ENCODE data around the gene EVC2. TPM values are rescaled to one million over a fixed set of nuclear protein-coding genes. Genes with fewer than 3 reads are reported as not detected.

The EVC2 gene
- total RNA-seq, 3 donors from 2014 or later (not counting 1 experiment from before 2014, with no cell fraction given), result 0.20 to 2.6 (median 1.5) TPM

- Histone ChIP-seq H3K9me3 (ENCODE audit: control insufficient read depth, insufficient read depth, low read length) (no peaks in the 10 kb centered on the region), H3K4me3 (ENCODE audit: low read length) (no peak overlapping the region), H3K36me3 (ENCODE audit: control insufficient read depth, insufficient read depth, low read length) (no peaks in the 10 kb centered on the region), H3K27ac (ENCODE audit: low read length) (no peak overlapping the region), H3K27me3 (ENCODE audit: control insufficient read depth, insufficient read depth, low read length) (no peaks in the 10 kb centered on the region), H3K4me1 (ENCODE audit: control insufficient read depth, insufficient read depth, low read length) (no peaks in the 10 kb centered on the region)
- no peak overlapping the region for H3K4me3 Mint-ChIP-seq
- DNase-seq (no peak), ATAC-seq (no peak)
- intact Hi-C loops (cut with micrococcal nuclease), result no loop called here
- no peaks in the 10 kb centered on the region for H3K4me1 Mint-ChIP-seq
- 77% methylated on average over 7 of the region's 7 CpGs for WGBS (ENCODE audit: insufficient coverage)
- no peaks in the 10 kb centered on the region for H3K36me3 Mint-ChIP-seq
- no peaks in the 10 kb centered on the region for H3K9me3 Mint-ChIP-seq
- TF ChIP-seq CTCF (IDR thresholded peaks at IDR 0.05), result no peak
- H3K27me3 Mint-ChIP-seq (ENCODE audit: low read depth in 2 of 2), result peaks cover 0 to 3% of the 10 kb centered on the region in 2 donors
- H3K27ac Mint-ChIP-seq, result no peak overlapping the region
Observed at GRCh38 chr4:5724377-5724776, 16.0 kb upstream of the EVC2 start.

GRCh38 chr4:5722328-5722727 lies 14.0 kb upstream of the EVC2 start:
- no peak overlapping the region for H3K27ac Mint-ChIP-seq
- Histone ChIP-seq H3K9me3 (ENCODE audit: control insufficient read depth, insufficient read depth, low read length) (no peaks in the 10 kb centered on the region), H3K4me3 (ENCODE audit: low read length) (no peak overlapping the region), H3K27ac (ENCODE audit: low read length) (no peak overlapping the region), H3K4me1 (ENCODE audit: control insufficient read depth, insufficient read depth, low read length) (no peaks in the 10 kb centered on the region), H3K36me3 (ENCODE audit: control insufficient read depth, insufficient read depth, low read length) (no peaks in the 10 kb centered on the region), H3K27me3 (ENCODE audit: control insufficient read depth, insufficient read depth, low read length) (no peaks in the 10 kb centered on the region)
- no peaks in the 10 kb centered on the region for H3K36me3 Mint-ChIP-seq
- no peaks in the 10 kb centered on the region for H3K4me1 Mint-ChIP-seq
- no peak for ATAC-seq
- no peak overlapping the region for H3K4me3 Mint-ChIP-seq
- TF ChIP-seq CTCF (IDR thresholded peaks at IDR 0.05), result no peak
- WGBS (ENCODE audit: insufficient coverage), result 66% methylated on average over 2 of the region's 4 CpGs
- intact Hi-C loops (cut with micrococcal nuclease), result no loop called here
- no peak for DNase-seq
- no peaks in the 10 kb centered on the region for H3K9me3 Mint-ChIP-seq
- H3K27me3 Mint-ChIP-seq (ENCODE audit: low read depth in 2 of 2), result peaks cover 6 to 14% of the 10 kb centered on the region in 2 donors

- Histone ChIP-seq H3K27me3 (ENCODE audit: control insufficient read depth, insufficient read depth, low read length) (no peaks in the 10 kb centered on the region), H3K9me3 (ENCODE audit: control insufficient read depth, insufficient read depth, low read length) (no peaks in the 10 kb centered on the region), H3K4me3 (ENCODE audit: low read length) (no peak overlapping the region), H3K4me1 (ENCODE audit: control insufficient read depth, insufficient read depth, low read length) (no peaks in the 10 kb centered on the region), H3K27ac (ENCODE audit: low read length) (no peak overlapping the region), H3K36me3 (ENCODE audit: control insufficient read depth, insufficient read depth, low read length) (no peaks in the 10 kb centered on the region)
- Mint-ChIP-seq H3K9me3 (no peaks in the 10 kb centered on the region), H3K36me3 (no peaks in the 10 kb centered on the region), H3K4me1 (no peaks in the 10 kb centered on the region), H3K27ac (no peak overlapping the region), H3K27me3 (ENCODE audit: low read depth in 2 of 2) (peaks cover 6 to 18% of the 10 kb centered on the region in 2 donors), H3K4me3 (no peak overlapping the region)
- ATAC-seq (no peak), DNase-seq (no peak)
- no peak for TF ChIP-seq CTCF (IDR thresholded peaks at IDR 0.05)
- intact Hi-C loops (cut with micrococcal nuclease), result no loop called here
- WGBS (ENCODE audit: insufficient coverage), result 86% methylated on average over 5 of the region's 5 CpGs
Observed at GRCh38 chr4:5721923-5722322, 13.6 kb upstream of the EVC2 start.

GRCh38 chr4:5720980-5721379 lies 12.6 kb upstream of the EVC2 start:
- Mint-ChIP-seq H3K27me3 (ENCODE audit: low read depth in 2 of 2) (peaks cover 6 to 20% of the 10 kb centered on the region in 2 donors), H3K4me3 (no peak overlapping the region), H3K27ac (no peak overlapping the region), H3K4me1 (no peaks in the 10 kb centered on the region), H3K36me3 (no peaks in the 10 kb centered on the region), H3K9me3 (no peaks in the 10 kb centered on the region)
- Histone ChIP-seq H3K9me3 (ENCODE audit: control insufficient read depth, insufficient read depth, low read length) (no peaks in the 10 kb centered on the region), H3K27me3 (ENCODE audit: control insufficient read depth, insufficient read depth, low read length) (no peaks in the 10 kb centered on the region), H3K27ac (ENCODE audit: low read length) (no peak overlapping the region), H3K4me1 (ENCODE audit: control insufficient read depth, insufficient read depth, low read length) (no peaks in the 10 kb centered on the region), H3K4me3 (ENCODE audit: low read length) (no peak overlapping the region), H3K36me3 (ENCODE audit: control insufficient read depth, insufficient read depth, low read length) (no peaks in the 10 kb centered on the region)
- intact Hi-C loops (cut with micrococcal nuclease), result no loop called here
- ATAC-seq (no peak), DNase-seq (no peak)
- 77% methylated on average over 2 of the region's 3 CpGs for WGBS (ENCODE audit: insufficient coverage)
- no peak for TF ChIP-seq CTCF (IDR thresholded peaks at IDR 0.05)
